ENCODE measurements around the gene DEGS1.
"Not testable (repeated sequence)": the region's sequence is repeated elsewhere in the genome, so short reads cannot be mapped to it uniquely, and the experiment has no call there.

Gene DEGS1

GRCh38 chr1:224201383-224201782 is 18.3 kb downstream of the DEGS1 start:
- no peak overlapping the region for H3K4me3 ChIP-seq (ENCODE audit: low read length)
- no peak for DNase-seq (ENCODE audit: low read depth)
- TF ChIP-seq CTCF (conservative IDR thresholded peaks at IDR 0.05; ENCODE audit: low read length) = no peak

- DNase-seq (ENCODE audit: low read depth) = no peak
- TF ChIP-seq CTCF (conservative IDR thresholded peaks at IDR 0.05; ENCODE audit: low read length) = no peak
- no peak overlapping the region for H3K4me3 ChIP-seq (ENCODE audit: low read length)
Measured at GRCh38 chr1:224201853-224202252, 18.8 kb downstream of the DEGS1 start.

GRCh38 chr1:224203243-224204016 is 20.4 kb downstream of the DEGS1 start:
- TF ChIP-seq CTCF (conservative IDR thresholded peaks at IDR 0.05; ENCODE audit: low read length) = no peak
- no peak overlapping the region for H3K4me3 ChIP-seq (ENCODE audit: low read length)
- peak; percentile 84 for DNase-seq (ENCODE audit: low read depth)

- no peak for TF ChIP-seq CTCF (conservative IDR thresholded peaks at IDR 0.05; ENCODE audit: low read length)
- H3K4me3 ChIP-seq (ENCODE audit: low read length) = peak overlapping the region; percentile 30
- DNase-seq (ENCODE audit: low read depth) = peak; percentile 73
Measured at GRCh38 chr1:224205438-224205840, 22.4 kb downstream of the DEGS1 start.

GRCh38 chr1:224205931-224206538 is 23.0 kb downstream of the DEGS1 start:
- not testable (repeated sequence) for H3K4me3 ChIP-seq (ENCODE audit: low read length); DNase-seq (ENCODE audit: low read depth)

- H3K4me3 ChIP-seq (ENCODE audit: low read length) = no peak overlapping the region
- no peak for TF ChIP-seq CTCF (conservative IDR thresholded peaks at IDR 0.05; ENCODE audit: low read length)
- peak; percentile 65 for DNase-seq (ENCODE audit: low read depth)
Measured at GRCh38 chr1:224211206-224211962, 28.3 kb downstream of the DEGS1 start.

GRCh38 chr1:224212618-224213061 is 29.6 kb downstream of the DEGS1 start:
- no peak for DNase-seq (ENCODE audit: low read depth)
- TF ChIP-seq CTCF (conservative IDR thresholded peaks at IDR 0.05; ENCODE audit: low read length) = no peak

More at GRCh38 chr1:224212618-224213061, 29.6 kb downstream of the DEGS1 start:
- no peak overlapping the region for H3K4me3 ChIP-seq (ENCODE audit: low read length)

All from AG10803 (cell line).